Cardiac fibroblast (primary cell): Measurements from ENCODE around the gene CLCN3.

Experiments used
- DNase-seq, 2 donors: peaks; one replicate each; pipeline versions ENCODE4 v3.0.0 to v3.0.0-alpha.2; 2010; ENCODE audit warnings: low read depth in 2 of 2
- H3K4me3 ChIP-seq, 2 donors: replicated peaks in 1 of 2; 1 replicate in 1 of 2; 2 replicates in 1 of 2; pipeline ENCODE4 v1.5.1; 2011; ENCODE audit warnings: low read depth in 2 of 2, low read length in 2 of 2, mild to moderate bottlenecking in 2 of 2, moderate library complexity in 1 of 2
- TF ChIP-seq, protein P1 (sequence below): IDR thresholded peaks from one replicate; pipeline ENCODE4 v1.5.1; 2011; ENCODE audit warnings: low read depth, mild to moderate bottlenecking, low read length, inconsistent platforms

CLCN3 gene

DNA sequence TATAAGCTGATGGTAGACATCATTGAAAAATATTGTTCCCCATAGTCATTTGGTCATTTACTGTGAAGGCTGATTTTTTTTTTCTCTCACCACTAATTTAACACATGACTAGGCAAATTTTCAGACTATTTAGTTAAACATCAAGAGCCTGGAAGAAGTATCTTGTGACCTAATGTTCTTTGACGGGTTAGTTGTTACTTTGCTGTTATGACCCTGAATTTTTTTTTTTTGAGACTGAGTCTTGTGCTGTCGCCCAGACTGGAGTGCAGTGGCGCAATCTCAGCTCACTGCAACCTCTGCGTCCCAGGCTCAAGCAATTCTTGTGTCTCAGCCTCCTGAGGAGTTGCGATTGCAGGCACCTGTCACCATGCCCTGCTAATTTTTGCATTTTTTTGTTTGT lies 70.4 kb downstream of the CLCN3 start:
- no peak overlapping the region for H3K4me3 ChIP-seq
- TF ChIP-seq, protein P1, sequence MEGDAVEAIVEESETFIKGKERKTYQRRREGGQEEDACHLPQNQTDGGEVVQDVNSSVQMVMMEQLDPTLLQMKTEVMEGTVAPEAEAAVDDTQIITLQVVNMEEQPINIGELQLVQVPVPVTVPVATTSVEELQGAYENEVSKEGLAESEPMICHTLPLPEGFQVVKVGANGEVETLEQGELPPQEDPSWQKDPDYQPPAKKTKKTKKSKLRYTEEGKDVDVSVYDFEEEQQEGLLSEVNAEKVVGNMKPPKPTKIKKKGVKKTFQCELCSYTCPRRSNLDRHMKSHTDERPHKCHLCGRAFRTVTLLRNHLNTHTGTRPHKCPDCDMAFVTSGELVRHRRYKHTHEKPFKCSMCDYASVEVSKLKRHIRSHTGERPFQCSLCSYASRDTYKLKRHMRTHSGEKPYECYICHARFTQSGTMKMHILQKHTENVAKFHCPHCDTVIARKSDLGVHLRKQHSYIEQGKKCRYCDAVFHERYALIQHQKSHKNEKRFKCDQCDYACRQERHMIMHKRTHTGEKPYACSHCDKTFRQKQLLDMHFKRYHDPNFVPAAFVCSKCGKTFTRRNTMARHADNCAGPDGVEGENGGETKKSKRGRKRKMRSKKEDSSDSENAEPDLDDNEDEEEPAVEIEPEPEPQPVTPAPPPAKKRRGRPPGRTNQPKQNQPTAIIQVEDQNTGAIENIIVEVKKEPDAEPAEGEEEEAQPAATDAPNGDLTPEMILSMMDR: no peak
- no peak for DNase-seq

DNA sequence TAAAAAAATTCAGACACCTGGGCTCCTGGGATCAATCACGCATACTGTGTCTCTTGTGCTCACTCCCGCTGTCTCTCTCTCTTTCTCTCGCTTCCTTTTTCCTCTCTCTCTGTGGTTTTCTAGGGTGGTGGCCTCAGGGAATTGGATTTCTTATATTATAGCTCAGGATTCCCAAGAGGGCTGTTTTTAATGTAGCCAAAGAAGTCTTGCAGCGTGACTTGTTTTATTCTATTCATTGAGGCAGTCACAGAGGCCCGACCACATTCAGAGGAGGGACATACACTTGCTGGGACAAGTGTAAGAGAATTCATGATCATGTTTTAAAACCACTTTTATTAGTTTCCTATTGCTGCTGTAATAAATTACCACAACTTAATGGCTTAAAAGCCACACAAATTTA lies 78.0 kb downstream of the CLCN3 start:
- DNase-seq: no peak
- TF ChIP-seq, protein P1: no peak
- no peak overlapping the region for H3K4me3 ChIP-seq

DNA sequence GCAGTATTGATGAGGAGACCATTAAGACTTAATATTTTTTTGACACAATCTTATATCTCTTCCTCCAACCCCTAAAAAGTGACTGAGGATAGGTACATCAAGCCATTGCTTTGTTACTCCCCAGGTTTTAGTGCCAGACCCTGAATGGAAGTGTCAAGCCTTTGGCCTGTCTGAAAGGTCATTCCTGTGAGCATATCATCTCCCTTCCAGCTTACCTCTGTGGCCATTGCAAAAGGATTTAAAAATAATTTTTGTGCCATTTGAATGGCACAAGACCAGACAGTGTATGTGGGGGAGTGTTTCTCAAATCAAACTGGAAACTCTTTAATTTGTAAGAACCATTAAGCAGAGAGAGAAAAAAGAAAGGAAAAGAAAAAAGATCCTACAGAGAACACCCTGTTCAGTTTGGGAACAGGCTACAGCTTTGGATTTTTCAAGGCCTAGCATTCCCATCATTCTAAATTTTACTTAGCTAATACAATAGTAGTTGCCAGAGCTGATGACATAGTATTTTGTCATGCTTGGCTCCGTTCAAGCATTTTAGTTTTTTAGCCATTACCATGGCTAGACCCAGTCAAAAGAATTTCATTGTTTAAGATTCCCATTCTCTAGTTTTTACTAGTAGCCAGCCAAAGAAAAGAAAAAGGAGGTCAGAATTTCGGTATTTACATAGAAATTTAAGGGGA lies 87.7 kb downstream of the CLCN3 start:
- H3K4me3 ChIP-seq: no peak overlapping the region
- DNase-seq: peak; percentile 32 to 79
- TF ChIP-seq, protein P1: no peak

DNA sequence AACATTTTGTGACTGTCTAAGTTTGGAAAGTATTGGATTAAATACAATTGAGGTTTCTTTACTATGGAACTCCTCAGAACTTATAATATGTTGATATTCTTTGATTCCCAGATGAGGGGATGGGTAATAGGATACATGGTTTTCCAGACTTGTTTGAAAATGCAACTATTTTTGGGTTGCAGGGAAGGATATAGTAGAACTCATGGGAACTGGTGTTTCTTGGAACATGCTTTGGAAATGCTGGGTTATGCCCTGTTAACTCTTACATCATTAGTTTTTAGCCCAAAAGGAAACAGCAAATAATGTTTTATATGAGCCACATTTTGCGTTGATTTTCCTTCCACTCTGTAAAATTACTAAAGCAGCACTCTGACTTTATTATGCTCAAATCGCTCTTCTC lies 95.4 kb downstream of the CLCN3 start:
- DNase-seq: no peak
- H3K4me3 ChIP-seq: no peak overlapping the region
- TF ChIP-seq, protein P1: no peak

DNA sequence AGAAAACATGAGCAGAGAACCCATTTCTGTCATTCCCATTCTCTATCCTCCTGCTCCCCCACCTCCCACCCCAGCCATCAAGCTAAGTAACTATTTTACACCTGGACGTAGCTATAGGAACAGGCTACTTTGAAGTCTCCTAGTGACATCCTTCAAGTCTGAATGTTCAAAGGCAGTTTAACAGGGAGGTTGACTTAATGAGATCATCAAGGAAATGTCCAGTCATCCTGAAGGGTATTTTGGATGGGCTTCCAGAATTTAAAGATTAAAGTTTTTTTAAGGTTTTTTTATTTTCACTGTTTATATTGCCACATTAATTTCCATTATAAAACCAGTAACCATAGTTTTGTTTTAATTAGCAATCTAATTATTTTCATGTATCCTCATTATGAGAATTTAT lies 96.3 kb downstream of the CLCN3 start:
- DNase-seq: peak; percentile 10 to 60
- no peak overlapping the region for H3K4me3 ChIP-seq
- TF ChIP-seq, protein P1: no peak

DNA sequence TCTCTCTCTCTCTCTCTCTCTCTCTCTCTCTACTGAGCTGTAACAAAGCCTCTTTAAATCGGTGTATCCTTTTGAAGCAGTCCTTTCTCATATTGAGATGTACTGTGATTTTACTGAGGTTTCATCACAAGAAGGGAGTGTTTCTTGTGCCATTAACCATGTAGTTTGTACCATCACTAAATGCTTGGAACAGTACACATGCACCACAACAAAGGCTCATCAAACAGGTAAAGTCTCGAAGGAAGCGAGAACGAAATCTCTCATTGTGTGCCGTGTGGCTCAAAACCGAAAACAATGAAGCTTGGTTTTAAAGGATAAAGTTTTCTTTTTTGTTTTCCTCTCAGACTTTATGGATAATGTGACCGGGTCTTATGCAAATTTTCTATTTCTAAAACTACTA lies 100.2 kb downstream of the CLCN3 start:
- TF ChIP-seq, protein P1: no peak
- DNase-seq: no peak

More for the DNA sequence above, 100.2 kb downstream of the CLCN3 start:
- H3K4me3 ChIP-seq: no peak overlapping the region
